GM18499 (cell line): ENCODE results near the gene SMAD7.

Experiments used
- ATAC-seq: cut with Tn5 transposase; IDR thresholded peaks from one replicate; pipeline ENCODE4 v1.9.1; 2021; ENCODE audit warnings: moderate number of reproducible peaks; ENCODE audit not compliant: insufficient read depth, unreplicated experiment

The SMAD7 gene

GRCh38 chr18:48933578-48934414 lies 17.0 kb downstream of the SMAD7 start:
- ATAC-seq: no peak

GRCh38 chr18:48932822-48933510 lies 17.8 kb downstream of the SMAD7 start:
- ATAC-seq: no peak

GRCh38 chr18:48932462-48932818 lies 18.3 kb downstream of the SMAD7 start:
- ATAC-seq: no peak

GRCh38 chr18:48931680-48932461 lies 18.9 kb downstream of the SMAD7 start:
- ATAC-seq: no peak

GRCh38 chr18:48930926-48931325 lies 19.8 kb downstream of the SMAD7 start:
- ATAC-seq: no peak

- no peak for ATAC-seq
These were observed 20.6 kb downstream of the SMAD7 start for GRCh38 chr18:48929941-48930713.

- no peak for ATAC-seq
These were observed 21.6 kb downstream of the SMAD7 start for GRCh38 chr18:48929212-48929612.

GRCh38 chr18:48928787-48929186 lies 22.0 kb downstream of the SMAD7 start:
- ATAC-seq: no peak

GRCh38 chr18:48927286-48928080 lies 23.3 kb downstream of the SMAD7 start:
- no peak for ATAC-seq

- ATAC-seq: no peak
These were observed 24.3 kb downstream of the SMAD7 start for GRCh38 chr18:48926420-48926857.

- no peak for ATAC-seq
These were observed 25.3 kb downstream of the SMAD7 start for GRCh38 chr18:48925491-48925780.

GRCh38 chr18:48924630-48925490 lies 25.9 kb downstream of the SMAD7 start:
- no peak for ATAC-seq

- no peak for ATAC-seq
These were observed 26.8 kb downstream of the SMAD7 start for GRCh38 chr18:48923746-48924629.

GRCh38 chr18:48922801-48923730 lies 27.7 kb downstream of the SMAD7 start:
- ATAC-seq: no peak

GRCh38 chr18:48922226-48922800 lies 28.5 kb downstream of the SMAD7 start:
- no peak for ATAC-seq
